ENCODE data around the gene ALK. TPM values are rescaled to one million over a fixed set of nuclear protein-coding genes. Genes with fewer than 3 reads are reported as not detected.

Gene ALK
- total and polyA plus RNA-seq, 2 donors (not counting 1 experiment from before 2014, with no cell fraction given) = not detected

GRCh38 chr2:29759360-29759759, 162.0 kb downstream of the ALK start:
- Histone ChIP-seq H3K9ac (ENCODE audit: low read length) (no peak overlapping the region), H3K4me1 (ENCODE audit: control insufficient read depth in 2 of 2, insufficient read depth in 2 of 2, low read length in 2 of 2) (no peaks in the 10 kb centered on the region), H3K36me3 (replicated peaks in 1 of 2; ENCODE audit: control extremely low read depth in 1 of 2, control insufficient read depth in 1 of 2, extremely low read depth in 1 of 2, insufficient read depth in 2 of 2, low read length in 1 of 2) (no peaks in the 10 kb centered on the region), H3K4me2 (replicated peaks; ENCODE audit: low read depth, low read length, poor library complexity, severe bottlenecking) (no peak overlapping the region), H3K4me3 (ENCODE audit: control extremely low read depth in 1 of 5, extremely low read depth in 1 of 5, insufficient read depth in 1 of 5, low read depth in 2 of 5, low read length in 4 of 5) (no peak overlapping the region), H3K79me2 (ENCODE audit: control insufficient read depth, insufficient read depth, low read length) (no peaks in the 10 kb centered on the region), H3K9me3 (ENCODE audit: control extremely low read depth in 1 of 3, control insufficient read depth in 2 of 3, insufficient read depth in 1 of 3, low read length in 2 of 3) (peaks cover 0 to 3% (median 0%) of the 10 kb centered on the region in 3 donors), H4K20me1 (ENCODE audit: control insufficient read depth, insufficient read depth, low read length, poor library complexity, severe bottlenecking) (no peaks in the 10 kb centered on the region), H3K27ac (ENCODE audit: low read length in 2 of 2) (no peak overlapping the region), H2AFZ (ENCODE audit: insufficient read depth, low read depth, low read length, poor library complexity, severe bottlenecking) (no peak overlapping the region), H3K27me3 (replicated peaks in 1 of 4; ENCODE audit: control extremely low read depth in 1 of 4, control insufficient read depth in 3 of 4, insufficient read depth in 4 of 4, low read length in 3 of 4) (no peaks in the 10 kb centered on the region)
- WGBS (ENCODE audit: insufficient coverage) = 100% methylated on average over 3 of the region's 4 CpGs
- CTCF ChIA-PET = no interaction called here
- Mint-ChIP-seq H3K27me3 (peaks cover 5% of the 10 kb centered on the region), H3K4me3 (no peak overlapping the region), H3K27ac (no peak overlapping the region), H3K4me1 (no peaks in the 10 kb centered on the region), H3K9me3 (ENCODE audit: insufficient read depth) (no peaks in the 10 kb centered on the region)
- ATAC-seq (ENCODE audit: low read depth) = no peak
- DNase-seq = no peak
- POLR2A ChIA-PET = no interaction called here
- intact Hi-C loops (cut with micrococcal nuclease) = no loop called here
- TF ChIP-seq EZH2 (IDR thresholded peaks at IDR 0.05; ENCODE audit: borderline replicate concordance, insufficient read depth, low read depth, low read length, poor library complexity, severe bottlenecking) = no peak
- TF ChIP-seq CTCF (IDR thresholded peaks at IDR 0.05) = no peak

GRCh38 chr2:29755829-29756228, 165.6 kb downstream of the ALK start:
- no peaks in the 10 kb centered on the region for H3K4me1 ChIP-seq (ENCODE audit: control insufficient read depth in 2 of 2, insufficient read depth in 2 of 2, low read length in 2 of 2)
- ATAC-seq (ENCODE audit: low read depth) (no peak), DNase-seq (no peak)
- H3K4me1 Mint-ChIP-seq = no peaks in the 10 kb centered on the region
- intact Hi-C loops (cut with micrococcal nuclease) = no loop called here
- ChIA-PET CTCF (no interaction called here), POLR2A (no interaction called here)
- no peak overlapping the region for H2AFZ ChIP-seq (ENCODE audit: insufficient read depth, low read depth, low read length, poor library complexity, severe bottlenecking)
- H4K20me1 ChIP-seq (ENCODE audit: control insufficient read depth, insufficient read depth, low read length, poor library complexity, severe bottlenecking) = no peaks in the 10 kb centered on the region
- no peaks in the 10 kb centered on the region for H3K9me3 Mint-ChIP-seq (ENCODE audit: insufficient read depth)
- H3K4me2 ChIP-seq (replicated peaks; ENCODE audit: low read depth, low read length, poor library complexity, severe bottlenecking) = no peak overlapping the region
- no peak overlapping the region for H3K4me3 Mint-ChIP-seq
- WGBS (ENCODE audit: insufficient coverage) = 97% methylated on average over 5 of the region's 5 CpGs
- no peaks in the 10 kb centered on the region for H3K36me3 ChIP-seq (replicated peaks in 1 of 2; ENCODE audit: control extremely low read depth in 1 of 2, control insufficient read depth in 1 of 2, extremely low read depth in 1 of 2, insufficient read depth in 2 of 2, low read length in 1 of 2)
- H3K27ac Mint-ChIP-seq = no peak overlapping the region
- peaks cover 0 to 4% (median 0%) of the 10 kb centered on the region in 3 donors for H3K9me3 ChIP-seq (ENCODE audit: control extremely low read depth in 1 of 3, control insufficient read depth in 2 of 3, insufficient read depth in 1 of 3, low read length in 2 of 3)
- H3K27ac ChIP-seq (ENCODE audit: low read length in 2 of 2) = no peak overlapping the region
- H3K9ac ChIP-seq (ENCODE audit: low read length) = no peak overlapping the region
- no peaks in the 10 kb centered on the region for H3K27me3 Mint-ChIP-seq
- H3K79me2 ChIP-seq (ENCODE audit: control insufficient read depth, insufficient read depth, low read length) = no peaks in the 10 kb centered on the region
- H3K27me3 ChIP-seq (replicated peaks in 1 of 4; ENCODE audit: control extremely low read depth in 1 of 4, control insufficient read depth in 3 of 4, insufficient read depth in 4 of 4, low read length in 3 of 4) = no peaks in the 10 kb centered on the region
- TF ChIP-seq CTCF (IDR thresholded peaks at IDR 0.05) (no peak), EZH2 (IDR thresholded peaks at IDR 0.05; ENCODE audit: borderline replicate concordance, insufficient read depth, low read depth, low read length, poor library complexity, severe bottlenecking) (no peak)
- H3K4me3 ChIP-seq (ENCODE audit: control extremely low read depth in 1 of 5, extremely low read depth in 1 of 5, insufficient read depth in 1 of 5, low read depth in 2 of 5, low read length in 4 of 5) = no peak overlapping the region
